Erythroblast (primary cell): ENCODE results near the gene FAM168A.

ENCODE experiments used
- GATA1 ChIP-seq: IDR thresholded peaks from 2 replicates; pipeline ENCODE4 v1.6.1; 2011; ENCODE audit warnings: low read depth, mild to moderate bottlenecking, control low read depth, low read length, moderate library complexity
- POLR2A ChIP-seq: IDR thresholded peaks from 2 replicates; pipeline ENCODE4 v1.6.1; 2011; ENCODE audit warnings: mild to moderate bottlenecking, low read length

- TF ChIP-seq POLR2A (no peak), GATA1 (no peak)
Observed at GRCh38 chr11:73481626-73482025, 116.3 kb downstream of the FAM168A start.
